Ishikawa (cell line): ENCODE measurements around the gene HBQ1.
A peak's percentile ranks its signal among the peaks of the same experiment; 100 is the strongest.

Experiments
- CEBPB ChIP-seq: IDR thresholded peaks from 2 replicates; pipeline ENCODE4 v1.6.1; 2012
- CREB1 ChIP-seq: IDR thresholded peaks from 2 replicates; pipeline ENCODE4 v1.6.1; 2012; ENCODE audit warnings: low read depth
- EGR1 ChIP-seq: IDR thresholded peaks from 2 replicates; pipeline ENCODE4 v1.6.1; 2012
- EP300 ChIP-seq: IDR thresholded peaks from 2 replicates; pipeline ENCODE4 v1.6.1; 2012; ENCODE audit warnings: borderline replicate concordance
- FOXM1 ChIP-seq: IDR thresholded peaks from 2 replicates; pipeline ENCODE4 v1.6.1; 2012; ENCODE audit warnings: low read depth, borderline replicate concordance
- MAX ChIP-seq: IDR thresholded peaks from 2 replicates; pipeline ENCODE4 v1.6.1; 2012
- NFIC ChIP-seq: IDR thresholded peaks from 2 replicates; pipeline ENCODE4 v1.6.1; 2012
- RAD21 ChIP-seq: IDR thresholded peaks from 2 replicates; pipeline ENCODE4 v1.6.1; 2012; ENCODE audit warnings: low read depth
- REST ChIP-seq: IDR thresholded peaks from 2 replicates; pipeline ENCODE4 v1.6.1; 2012; ENCODE audit warnings: low read depth, mild to moderate bottlenecking
- TAF1 ChIP-seq: IDR thresholded peaks from 2 replicates; pipeline ENCODE4 v1.6.1; 2012; ENCODE audit warnings: low read depth, mild to moderate bottlenecking
- TCF12 ChIP-seq: IDR thresholded peaks from 2 replicates; pipeline ENCODE4 v1.6.1; 2012; ENCODE audit warnings: low read depth
- TEAD4 ChIP-seq: IDR thresholded peaks from 2 replicates; pipeline ENCODE4 v1.6.1; 2012
- YY1 ChIP-seq: IDR thresholded peaks from 2 replicates; pipeline ENCODE4 v1.6.1; 2012; ENCODE audit warnings: low read depth
- ZBTB7A ChIP-seq: IDR thresholded peaks from 2 replicates; pipeline ENCODE4 v1.6.1; 2012; ENCODE audit warnings: low read depth
- TF ChIP-seq, protein P1 (sequence below): IDR thresholded peaks from 2 replicates; pipeline ENCODE4 v1.6.1; 2012

HBQ1 gene

GRCh38 chr16:146646-147045 lies 33.6 kb upstream of the HBQ1 start:
- no peak for TF ChIP-seq FOXM1
- no peak for TF ChIP-seq YY1
- TF ChIP-seq TEAD4, result no peak
- no peak for TF ChIP-seq TAF1
- no peak for TF ChIP-seq NFIC
- no peak for TF ChIP-seq EGR1
- no peak for TF ChIP-seq TCF12
- no peak for TF ChIP-seq EP300
- TF ChIP-seq REST, result no peak
- TF ChIP-seq, protein P1, sequence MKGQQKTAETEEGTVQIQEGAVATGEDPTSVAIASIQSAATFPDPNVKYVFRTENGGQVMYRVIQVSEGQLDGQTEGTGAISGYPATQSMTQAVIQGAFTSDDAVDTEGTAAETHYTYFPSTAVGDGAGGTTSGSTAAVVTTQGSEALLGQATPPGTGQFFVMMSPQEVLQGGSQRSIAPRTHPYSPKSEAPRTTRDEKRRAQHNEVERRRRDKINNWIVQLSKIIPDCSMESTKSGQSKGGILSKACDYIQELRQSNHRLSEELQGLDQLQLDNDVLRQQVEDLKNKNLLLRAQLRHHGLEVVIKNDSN, result no peak
- no peak for TF ChIP-seq RAD21

- TF ChIP-seq TEAD4 (no peak), MAX (no peak), TAF1 (no peak), REST (no peak)
- TF ChIP-seq, protein P1, result no peak
These were observed 31.1 kb upstream of the HBQ1 start for GRCh38 chr16:149024-149660.

- TF ChIP-seq NFIC (no peak), YY1 (no peak), CEBPB (no peak), ZBTB7A (no peak), EP300 (no peak), EGR1 (no peak), MAX (no peak), CREB1 (no peak), TAF1 (no peak), TCF12 (no peak), FOXM1 (no peak), TEAD4 (no peak), RAD21 (no peak)
- TF ChIP-seq, protein P1, result no peak
These were observed 27.8 kb upstream of the HBQ1 start, which contains the start of gene HBZ for GRCh38 chr16:152141-153128. Gene HBZ, plus strand, starts transcription at chr16:152644. Its CDS starts 266 bp downstream, at chr16:152910.

- no peak for TF ChIP-seq REST
- TF ChIP-seq MAX, result peak; percentile 51
- TF ChIP-seq ZBTB7A, result peak; percentile 67; the same call in 1 of the 2 replicates
- TF ChIP-seq EGR1, result peak; percentile 75
These were observed 25.8 kb upstream of the HBQ1 start for GRCh38 chr16:154217-155030.
